GM12878 (cell line): ENCODE results near the gene ZNF225. TPM values are rescaled to one million over a fixed set of nuclear protein-coding genes. Genes with fewer than 3 reads are reported as not detected.

ENCODE experiments used
- BCL11A ChIP-seq: IDR thresholded peaks from 2 replicates; pipeline ENCODE4 v1.6.1; 2011; ENCODE audit warnings: low read depth, low read length
- CREB1 ChIP-seq: IDR thresholded peaks from 2 replicates; pipeline ENCODE4 v1.6.1; 2012; ENCODE audit warnings: low read depth, mild to moderate bottlenecking, inconsistent platforms
- ETV6 ChIP-seq, 2 experiments: fragments of 450-650 bp in 1 of 2; IDR thresholded peaks in 1 of 2; conservative IDR thresholded peaks in 1 of 2; 2 replicates each; pipeline ENCODE4 v1.6.1; 2014; ENCODE audit warnings: antibody characterized with exemption in 1 of 2, borderline replicate concordance in 1 of 2, low read depth in 1 of 2, mild to moderate bottlenecking in 1 of 2, moderate library complexity in 1 of 2
- GABPA ChIP-seq: IDR thresholded peaks from 2 replicates; pipeline ENCODE4 v1.6.1; 2014; ENCODE audit warnings: antibody characterized with exemption, low read depth, mild to moderate bottlenecking, inconsistent platforms
- HDGF ChIP-seq: fragments of 450-650 bp; IDR thresholded peaks from 2 replicates; pipeline ENCODE4 v1.6.1; 2016; ENCODE audit warnings: antibody characterized with exemption
- IKZF1 ChIP-seq: fragments of 450-650 bp; conservative IDR thresholded peaks from 2 replicates; pipeline ENCODE4 v1.6.1; 2017; ENCODE audit warnings: antibody characterized with exemption, mild to moderate bottlenecking
- MTA2 ChIP-seq: fragments of 450-650 bp; IDR thresholded peaks from 2 replicates; pipeline ENCODE4 v1.6.1; 2016; ENCODE audit warnings: low read depth, mild to moderate bottlenecking, moderate library complexity
- NFYB ChIP-seq: IDR thresholded peaks from 2 replicates; pipeline ENCODE4 v1.6.1; 2011; ENCODE audit warnings: low read depth, mild to moderate bottlenecking, low read length, improper control_type of control experiment, moderate library complexity; ENCODE audit not compliant: insufficient read depth
- POU2F2 ChIP-seq: IDR thresholded peaks from 3 replicates; pipeline ENCODE4 v1.6.1; 2011; ENCODE audit warnings: low read depth, mild to moderate bottlenecking, low read length, borderline replicate concordance
- SMARCA5 ChIP-seq: fragments of 450-650 bp; IDR thresholded peaks from 2 replicates; pipeline ENCODE4 v1.6.1; 2017; ENCODE audit warnings: mild to moderate bottlenecking
- SREBF1 ChIP-seq: IDR thresholded peaks from 2 replicates; pipeline ENCODE4 v1.6.1; 2012; ENCODE audit warnings: mild to moderate bottlenecking, low read length
- SRF ChIP-seq, 2 experiments: IDR thresholded peaks; 2 replicates each; pipeline ENCODE4 v1.6.1; 2011; ENCODE audit warnings: low read depth in 2 of 2, low read length in 2 of 2, mild to moderate bottlenecking in 1 of 2, moderate library complexity in 1 of 2
- SUZ12 ChIP-seq: fragments of 200-600 bp; sonication (generic); IDR thresholded peaks from one replicate; pipeline ENCODE4 v1.6.1; 2018; ENCODE audit warnings: antibody characterized with exemption, mild to moderate bottlenecking; ENCODE audit not compliant: unreplicated experiment
- TARDBP ChIP-seq: IDR thresholded peaks from 2 replicates; pipeline ENCODE4 v1.6.1; 2016; ENCODE audit warnings: borderline replicate concordance
- ZZZ3 ChIP-seq: IDR thresholded peaks from 2 replicates; pipeline ENCODE4 v1.6.1; 2011; ENCODE audit warnings: low read depth; ENCODE audit not compliant: control insufficient read depth, insufficient read length
- polyA plus RNA-seq, 11 experiments: library from polyadenylated mRNA; depleted of rRNA in 4 of 11; unstranded in 6 of 11; stranded (reverse) in 5 of 11; fragments of >200 nt; fragmentation: Nextera tagmentation in 4 of 11; fragmentation: Illumina TruSeq in 1 of 11; extraction: Ambion mirVana in 4 of 11; extraction: Trizol in 1 of 11; gene quantifications; 1 replicate in 1 of 11; 2 replicates in 10 of 11; pipeline versions ENCODE4 v1.2.1 to v1.2.3, GENCODE V29; 2011 to 2016; ENCODE audit warnings: inconsistent platforms in 2 of 11, missing spikeins in 2 of 11, low read depth in 1 of 11
- total RNA-seq, 4 experiments: library from RNA; depleted of rRNA in 3 of 4; stranded (reverse); fragments of >200 nt in 3 of 4; fragmentation: Illumina TruSeq in 1 of 4; extraction: Trizol in 1 of 4; gene quantifications; 2 replicates each; pipeline versions ENCODE4 v1.2.1 to v1.2.3, GENCODE V29; 2013 to 2021
- TF ChIP-seq, protein P1 (sequence below): IDR thresholded peaks from 2 replicates; pipeline ENCODE4 v1.6.1; 2012; ENCODE audit warnings: improper control_type of control experiment, low read depth, low read length; ENCODE audit not compliant: insufficient replicate concordance
- TF ChIP-seq, protein P2 (sequence below): fragments of 450-650 bp; IDR thresholded peaks from 2 replicates; pipeline ENCODE4 v1.6.1; 2016; ENCODE audit warnings: mild to moderate bottlenecking
- TF ChIP-seq, protein P3 (sequence below): fragments of 450-650 bp; IDR thresholded peaks from 2 replicates; pipeline ENCODE4 v1.6.1; 2018; ENCODE audit warnings: borderline replicate concordance, mild to moderate bottlenecking; ENCODE audit not compliant: partially characterized antibody
- TF ChIP-seq, protein P4 (sequence below): fragments of 150-350 bp; IDR thresholded peaks from 2 replicates; pipeline ENCODE4 v1.6.1; 2014; ENCODE audit warnings: mild to moderate bottlenecking, low read depth, low read length

Gene ZNF225
- total and polyA plus RNA-seq, 10 of the 15 experiments (the other 5 are each of a cell fraction or from before 2014, with no cell fraction given) = 1.3 to 4.4 (median 2.6) TPM

DNA sequence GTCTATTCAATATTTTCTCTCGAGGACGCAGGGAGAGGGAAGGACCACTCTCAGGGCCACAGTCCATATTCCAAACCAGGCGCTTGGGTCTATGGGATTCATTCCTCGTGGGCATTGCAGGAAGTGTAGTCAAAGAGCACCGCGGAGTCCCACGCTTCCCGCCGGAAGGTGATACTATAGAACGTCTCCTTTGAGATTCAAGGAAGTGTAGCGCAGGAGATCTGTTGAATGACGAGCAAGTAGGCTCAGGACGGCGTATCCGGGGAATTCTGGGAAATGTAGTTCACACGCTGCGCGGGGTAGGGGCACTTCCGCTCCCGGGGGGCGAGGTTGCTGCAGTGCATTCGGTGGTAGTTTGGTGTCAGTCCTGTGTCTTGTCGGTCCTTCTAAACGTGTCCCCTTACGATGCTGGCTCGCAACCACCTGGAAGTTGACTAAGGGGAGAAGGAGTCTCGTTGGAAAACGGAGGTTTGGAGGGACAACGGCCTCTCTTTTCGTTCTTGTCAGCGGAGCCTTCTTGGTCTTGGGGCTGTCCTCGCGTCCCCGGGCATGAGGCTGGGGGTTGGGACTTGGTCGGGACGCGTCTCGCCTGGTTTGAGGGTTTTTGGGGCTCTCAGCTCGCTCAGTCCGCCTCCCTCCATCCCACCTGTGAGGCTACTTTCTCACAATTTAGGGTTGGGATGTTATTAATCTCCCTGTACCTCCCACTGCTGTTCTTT, 41.2 kb upstream of the ZNF225 start, which contains the start of gene ZNF284 (continued):
- TF ChIP-seq, protein P1, sequence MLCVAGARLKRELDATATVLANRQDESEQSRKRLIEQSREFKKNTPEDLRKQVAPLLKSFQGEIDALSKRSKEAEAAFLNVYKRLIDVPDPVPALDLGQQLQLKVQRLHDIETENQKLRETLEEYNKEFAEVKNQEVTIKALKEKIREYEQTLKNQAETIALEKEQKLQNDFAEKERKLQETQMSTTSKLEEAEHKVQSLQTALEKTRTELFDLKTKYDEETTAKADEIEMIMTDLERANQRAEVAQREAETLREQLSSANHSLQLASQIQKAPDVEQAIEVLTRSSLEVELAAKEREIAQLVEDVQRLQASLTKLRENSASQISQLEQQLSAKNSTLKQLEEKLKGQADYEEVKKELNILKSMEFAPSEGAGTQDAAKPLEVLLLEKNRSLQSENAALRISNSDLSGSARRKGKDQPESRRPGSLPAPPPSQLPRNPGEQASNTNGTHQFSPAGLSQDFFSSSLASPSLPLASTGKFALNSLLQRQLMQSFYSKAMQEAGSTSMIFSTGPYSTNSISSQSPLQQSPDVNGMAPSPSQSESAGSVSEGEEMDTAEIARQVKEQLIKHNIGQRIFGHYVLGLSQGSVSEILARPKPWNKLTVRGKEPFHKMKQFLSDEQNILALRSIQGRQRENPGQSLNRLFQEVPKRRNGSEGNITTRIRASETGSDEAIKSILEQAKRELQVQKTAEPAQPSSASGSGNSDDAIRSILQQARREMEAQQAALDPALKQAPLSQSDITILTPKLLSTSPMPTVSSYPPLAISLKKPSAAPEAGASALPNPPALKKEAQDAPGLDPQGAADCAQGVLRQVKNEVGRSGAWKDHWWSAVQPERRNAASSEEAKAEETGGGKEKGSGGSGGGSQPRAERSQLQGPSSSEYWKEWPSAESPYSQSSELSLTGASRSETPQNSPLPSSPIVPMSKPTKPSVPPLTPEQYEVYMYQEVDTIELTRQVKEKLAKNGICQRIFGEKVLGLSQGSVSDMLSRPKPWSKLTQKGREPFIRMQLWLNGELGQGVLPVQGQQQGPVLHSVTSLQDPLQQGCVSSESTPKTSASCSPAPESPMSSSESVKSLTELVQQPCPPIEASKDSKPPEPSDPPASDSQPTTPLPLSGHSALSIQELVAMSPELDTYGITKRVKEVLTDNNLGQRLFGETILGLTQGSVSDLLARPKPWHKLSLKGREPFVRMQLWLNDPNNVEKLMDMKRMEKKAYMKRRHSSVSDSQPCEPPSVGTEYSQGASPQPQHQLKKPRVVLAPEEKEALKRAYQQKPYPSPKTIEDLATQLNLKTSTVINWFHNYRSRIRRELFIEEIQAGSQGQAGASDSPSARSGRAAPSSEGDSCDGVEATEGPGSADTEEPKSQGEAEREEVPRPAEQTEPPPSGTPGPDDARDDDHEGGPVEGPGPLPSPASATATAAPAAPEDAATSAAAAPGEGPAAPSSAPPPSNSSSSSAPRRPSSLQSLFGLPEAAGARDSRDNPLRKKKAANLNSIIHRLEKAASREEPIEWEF = no peak
- TF ChIP-seq, protein P2, sequence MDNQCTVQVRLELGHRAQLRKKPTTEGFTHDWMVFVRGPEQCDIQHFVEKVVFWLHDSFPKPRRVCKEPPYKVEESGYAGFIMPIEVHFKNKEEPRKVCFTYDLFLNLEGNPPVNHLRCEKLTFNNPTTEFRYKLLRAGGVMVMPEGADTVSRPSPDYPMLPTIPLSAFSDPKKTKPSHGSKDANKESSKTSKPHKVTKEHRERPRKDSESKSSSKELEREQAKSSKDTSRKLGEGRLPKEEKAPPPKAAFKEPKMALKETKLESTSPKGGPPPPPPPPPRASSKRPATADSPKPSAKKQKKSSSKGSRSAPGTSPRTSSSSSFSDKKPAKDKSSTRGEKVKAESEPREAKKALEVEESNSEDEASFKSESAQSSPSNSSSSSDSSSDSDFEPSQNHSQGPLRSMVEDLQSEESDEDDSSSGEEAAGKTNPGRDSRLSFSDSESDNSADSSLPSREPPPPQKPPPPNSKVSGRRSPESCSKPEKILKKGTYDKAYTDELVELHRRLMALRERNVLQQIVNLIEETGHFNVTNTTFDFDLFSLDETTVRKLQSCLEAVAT = peak; percentile 90
- no peak for TF ChIP-seq MTA2
- TF ChIP-seq BCL11A = no peak
- TF ChIP-seq, protein P3, sequence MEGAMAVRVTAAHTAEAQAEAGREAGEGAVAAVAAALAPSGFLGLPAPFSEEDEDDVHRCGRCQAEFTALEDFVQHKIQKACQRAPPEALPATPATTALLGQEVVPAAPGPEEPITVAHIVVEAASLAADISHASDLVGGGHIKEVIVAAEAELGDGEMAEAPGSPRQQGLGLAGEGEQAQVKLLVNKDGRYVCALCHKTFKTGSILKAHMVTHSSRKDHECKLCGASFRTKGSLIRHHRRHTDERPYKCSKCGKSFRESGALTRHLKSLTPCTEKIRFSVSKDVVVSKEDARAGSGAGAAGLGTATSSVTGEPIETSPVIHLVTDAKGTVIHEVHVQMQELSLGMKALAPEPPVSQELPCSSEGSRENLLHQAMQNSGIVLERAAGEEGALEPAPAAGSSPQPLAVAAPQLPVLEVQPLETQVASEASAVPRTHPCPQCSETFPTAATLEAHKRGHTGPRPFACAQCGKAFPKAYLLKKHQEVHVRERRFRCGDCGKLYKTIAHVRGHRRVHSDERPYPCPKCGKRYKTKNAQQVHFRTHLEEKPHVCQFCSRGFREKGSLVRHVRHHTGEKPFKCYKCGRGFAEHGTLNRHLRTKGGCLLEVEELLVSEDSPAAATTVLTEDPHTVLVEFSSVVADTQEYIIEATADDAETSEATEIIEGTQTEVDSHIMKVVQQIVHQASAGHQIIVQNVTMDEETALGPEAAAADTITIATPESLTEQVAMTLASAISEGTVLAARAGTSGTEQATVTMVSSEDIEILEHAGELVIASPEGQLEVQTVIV = peak; percentile 28
- 0 out of 2 replicates have a peak, but pooled peaks have one; percentile 29 for TF ChIP-seq SREBF1
- TF ChIP-seq IKZF1 = peak; percentile 91
- peak; percentile 7; the same call in 1 of the 3 replicates for TF ChIP-seq POU2F2
- no peak for TF ChIP-seq ZZZ3
- TF ChIP-seq NFYB = no peak
- TF ChIP-seq TARDBP = peak; percentile 67; the same call in 1 of the 2 replicates
- TF ChIP-seq GABPA = peak; percentile 87
- TF ChIP-seq ETV6 (conservative IDR thresholded peaks at IDR 0.05 in 1 of 2, IDR thresholded peaks at IDR 0.05 in 1 of 2; ENCODE audit: borderline replicate concordance in 1 of 2, low read depth in 1 of 2) = no peak
- TF ChIP-seq, protein P4, sequence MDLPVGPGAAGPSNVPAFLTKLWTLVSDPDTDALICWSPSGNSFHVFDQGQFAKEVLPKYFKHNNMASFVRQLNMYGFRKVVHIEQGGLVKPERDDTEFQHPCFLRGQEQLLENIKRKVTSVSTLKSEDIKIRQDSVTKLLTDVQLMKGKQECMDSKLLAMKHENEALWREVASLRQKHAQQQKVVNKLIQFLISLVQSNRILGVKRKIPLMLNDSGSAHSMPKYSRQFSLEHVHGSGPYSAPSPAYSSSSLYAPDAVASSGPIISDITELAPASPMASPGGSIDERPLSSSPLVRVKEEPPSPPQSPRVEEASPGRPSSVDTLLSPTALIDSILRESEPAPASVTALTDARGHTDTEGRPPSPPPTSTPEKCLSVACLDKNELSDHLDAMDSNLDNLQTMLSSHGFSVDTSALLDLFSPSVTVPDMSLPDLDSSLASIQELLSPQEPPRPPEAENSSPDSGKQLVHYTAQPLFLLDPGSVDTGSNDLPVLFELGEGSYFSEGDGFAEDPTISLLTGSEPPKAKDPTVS = no peak
- TF ChIP-seq SRF (IDR thresholded peaks at IDR 0.05; ENCODE audit: low read depth in 2 of 2, low read length in 2 of 2) = 0 out of 4 replicates have a peak, but pooled peaks of 1 of the 2 experiments have one; percentile 29
- TF ChIP-seq SMARCA5 = no peak
- no peak for TF ChIP-seq SUZ12
- peak; percentile 87 for TF ChIP-seq CREB1
- no peak for TF ChIP-seq HDGF
